Femur (tissue), 1 donor: Measurements from ENCODE around the gene PLAAT2.
A peak's percentile ranks its signal among the peaks of the same experiment; 100 is the strongest.
"Not testable (repeated sequence)": the region's sequence is repeated elsewhere in the genome, so short reads cannot be mapped to it uniquely, and the experiment has no call there.

Experiments used
- DNase-seq: peaks from one replicate; pipeline ENCODE4 v3.0.0-alpha.2; 2017

Gene PLAAT2

GRCh38 chr11:63574856-63575602 is 11.8 kb upstream of the PLAAT2 start:
- DNase-seq, result peak; percentile 43

GRCh38 chr11:63573881-63574855 is 11.0 kb upstream of the PLAAT2 start:
- DNase-seq, result peak; percentile 75

- DNase-seq, result no peak
These were observed 9.0 kb upstream of the PLAAT2 start for GRCh38 chr11:63572026-63572688.

GRCh38 chr11:63569570-63569969 is 6.4 kb upstream of the PLAAT2 start:
- no peak for DNase-seq

- DNase-seq, result peak; percentile 63
These were observed 4.1 kb upstream of the PLAAT2 start for GRCh38 chr11:63567044-63567840.

- no peak for DNase-seq
These were observed 1.7 kb upstream of the PLAAT2 start for GRCh38 chr11:63564784-63565350.

GRCh38 chr11:63564056-63564774 is 1.0 kb upstream of the PLAAT2 start:
- no peak for DNase-seq

GRCh38 chr11:63560506-63561180 is 2.5 kb downstream of the PLAAT2 start:
- peak; percentile 60 for DNase-seq

GRCh38 chr11:63558459-63559157 is 4.6 kb downstream of the PLAAT2 start:
- DNase-seq, result no peak

- no peak for DNase-seq
These were observed 5.6 kb downstream of the PLAAT2 start for GRCh38 chr11:63557570-63557969.

GRCh38 chr11:63556404-63557013 is 6.7 kb downstream of the PLAAT2 start:
- DNase-seq, result no peak

GRCh38 chr11:63554877-63555223 is 8.3 kb downstream of the PLAAT2 start:
- DNase-seq, result no peak

GRCh38 chr11:63553759-63554158 is 9.4 kb downstream of the PLAAT2 start:
- DNase-seq, result no peak

GRCh38 chr11:63552921-63553320 is 10.3 kb downstream of the PLAAT2 start:
- no peak for DNase-seq

GRCh38 chr11:63551889-63552266 is 11.3 kb downstream of the PLAAT2 start:
- no peak for DNase-seq

- peak; percentile 47 for DNase-seq
These were observed 11.9 kb downstream of the PLAAT2 start for GRCh38 chr11:63551091-63551888.

GRCh38 chr11:63550156-63550700 is 13.0 kb downstream of the PLAAT2 start:
- not testable (repeated sequence) for DNase-seq

GRCh38 chr11:63549411-63549810 is 13.8 kb downstream of the PLAAT2 start:
- DNase-seq, result no peak

GRCh38 chr11:63548178-63548577 is 15.0 kb downstream of the PLAAT2 start:
- DNase-seq, result no peak
